Stimulated activated CD8-positive, alpha-beta memory T cell treated with anti-CD3 and anti-CD28 coated beads, Interleukin-12 subunit alpha, Interleukin-12 subunit beta, amount 100 ng/mL, for 1 hour (primary cell): Measurements from ENCODE around the gene APLNR.
"Not testable (repeated sequence)": the region's sequence is repeated elsewhere in the genome, so short reads cannot be mapped to it uniquely, and the experiment has no call there.

Experiments
- DNase-seq: peaks from one replicate; pipeline ENCODE4 v3.0.0-alpha.2; 2020; ENCODE audit warnings: low read depth

Gene APLNR

GRCh38 chr11:57237204-57237681, at the start of gene APLNR:
APLNR (minus strand) TSS chr11:57237250; CDS start chr11:57237004, 246 bp downstream.
- DNase-seq: no peak

- no peak for DNase-seq
Observed at GRCh38 chr11:57283231-57283990, 46.4 kb upstream of the APLNR start.

- DNase-seq: not testable (repeated sequence)
Observed at GRCh38 chr11:57281546-57281945, 44.5 kb upstream of the APLNR start.

GRCh38 chr11:57279116-57279515, 42.1 kb upstream of the APLNR start:
- DNase-seq: no peak

- no peak for DNase-seq
Observed at GRCh38 chr11:57278721-57279095, 41.7 kb upstream of the APLNR start.

- DNase-seq: peak; percentile 1
Observed at GRCh38 chr11:57277845-57278720, 41.0 kb upstream of the APLNR start.

GRCh38 chr11:57276971-57277675, 40.1 kb upstream of the APLNR start:
- DNase-seq: no peak

- DNase-seq: no peak
Observed at GRCh38 chr11:57276169-57276970, 39.3 kb upstream of the APLNR start.

- no peak for DNase-seq
Observed at GRCh38 chr11:57275582-57275981, 38.5 kb upstream of the APLNR start.

GRCh38 chr11:57274904-57275498, 38.0 kb upstream of the APLNR start:
- no peak for DNase-seq

- no peak for DNase-seq
Observed at GRCh38 chr11:57273448-57274058, 36.5 kb upstream of the APLNR start.

GRCh38 chr11:57269571-57270021, 32.5 kb upstream of the APLNR start:
- no peak for DNase-seq

- DNase-seq: no peak
Observed at GRCh38 chr11:57266157-57266556, 29.1 kb upstream of the APLNR start.

- DNase-seq: no peak
Observed at GRCh38 chr11:57263351-57263750, 26.3 kb upstream of the APLNR start.

GRCh38 chr11:57262157-57262556, 25.1 kb upstream of the APLNR start:
- no peak for DNase-seq

GRCh38 chr11:57260937-57261783, 24.1 kb upstream of the APLNR start:
- DNase-seq: no peak

- DNase-seq: no peak
Observed at GRCh38 chr11:57256119-57256518, 19.1 kb upstream of the APLNR start.

- DNase-seq: no peak
Observed at GRCh38 chr11:57255618-57256017, 18.6 kb upstream of the APLNR start.

GRCh38 chr11:57254631-57255030, 17.6 kb upstream of the APLNR start:
- DNase-seq: no peak
